ENCODE results near the gene ISG20. TPM values are rescaled to one million over a fixed set of nuclear protein-coding genes. Genes with fewer than 3 reads are reported as not detected.
A peak's percentile ranks its signal among the peaks of the same experiment; 100 is the strongest.

ISG20 gene
- total and polyA plus RNA-seq, 2 donors from 2014 or later, result 7.3 to 25.5 TPM

DNA sequence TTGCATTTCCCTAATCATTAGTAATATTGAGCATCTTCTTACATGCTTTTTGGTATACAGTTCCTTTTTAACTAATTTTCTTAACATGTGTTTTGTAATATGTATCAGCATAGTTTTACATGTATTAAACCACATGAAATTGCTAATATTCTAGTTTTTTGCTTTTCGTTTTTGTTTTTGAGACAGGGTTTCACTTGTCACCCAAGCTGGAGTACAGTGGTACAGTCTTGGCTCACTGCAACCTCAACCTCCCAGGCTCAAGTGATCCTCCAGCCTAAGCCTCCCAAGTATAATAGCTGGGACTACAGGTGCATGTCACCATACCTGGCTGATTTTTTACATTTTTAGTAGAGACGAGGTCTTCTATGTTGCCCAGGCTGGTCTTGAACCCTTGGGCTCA, 4.4 kb upstream of the ISG20 start:
- TF ChIP-seq, protein P1, sequence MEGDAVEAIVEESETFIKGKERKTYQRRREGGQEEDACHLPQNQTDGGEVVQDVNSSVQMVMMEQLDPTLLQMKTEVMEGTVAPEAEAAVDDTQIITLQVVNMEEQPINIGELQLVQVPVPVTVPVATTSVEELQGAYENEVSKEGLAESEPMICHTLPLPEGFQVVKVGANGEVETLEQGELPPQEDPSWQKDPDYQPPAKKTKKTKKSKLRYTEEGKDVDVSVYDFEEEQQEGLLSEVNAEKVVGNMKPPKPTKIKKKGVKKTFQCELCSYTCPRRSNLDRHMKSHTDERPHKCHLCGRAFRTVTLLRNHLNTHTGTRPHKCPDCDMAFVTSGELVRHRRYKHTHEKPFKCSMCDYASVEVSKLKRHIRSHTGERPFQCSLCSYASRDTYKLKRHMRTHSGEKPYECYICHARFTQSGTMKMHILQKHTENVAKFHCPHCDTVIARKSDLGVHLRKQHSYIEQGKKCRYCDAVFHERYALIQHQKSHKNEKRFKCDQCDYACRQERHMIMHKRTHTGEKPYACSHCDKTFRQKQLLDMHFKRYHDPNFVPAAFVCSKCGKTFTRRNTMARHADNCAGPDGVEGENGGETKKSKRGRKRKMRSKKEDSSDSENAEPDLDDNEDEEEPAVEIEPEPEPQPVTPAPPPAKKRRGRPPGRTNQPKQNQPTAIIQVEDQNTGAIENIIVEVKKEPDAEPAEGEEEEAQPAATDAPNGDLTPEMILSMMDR (IDR thresholded peaks at IDR 0.05; ENCODE audit: borderline replicate concordance, extremely low read depth, insufficient read depth), result no peak
- H3K4me1 ChIP-seq (ENCODE audit: control insufficient read depth in 2 of 3, insufficient read depth in 2 of 3, low read depth in 1 of 3, low read length in 3 of 3), result peaks cover 0 to 11% (median 6%) of the 10 kb centered on the region in 3 donors
- H3K9me3 ChIP-seq (ENCODE audit: control insufficient read depth in 2 of 3, insufficient read depth in 1 of 3, low read length in 3 of 3), result no peaks in the 10 kb centered on the region
- H3K4me3 ChIP-seq (ENCODE audit: low read length in 3 of 3), result no peak overlapping the region
- H3K9ac ChIP-seq (ENCODE audit: low read length in 3 of 3), result no peak overlapping the region
- peaks cover 0 to 11% (median 6%) of the 10 kb centered on the region in 3 donors for H3K36me3 ChIP-seq (ENCODE audit: control insufficient read depth in 2 of 3, insufficient read depth in 3 of 3, low read length in 3 of 3)
- DNase-seq, result no peak
- no peaks in the 10 kb centered on the region for H3K27me3 ChIP-seq (ENCODE audit: control insufficient read depth, insufficient read depth, low read length)
- intact Hi-C loops (cut with DNase I), result no loop called here
- no peak for FAIRE-seq
- H3K27ac ChIP-seq (ENCODE audit: low read depth in 2 of 2, low read length in 2 of 2), result no peak overlapping the region

DNA sequence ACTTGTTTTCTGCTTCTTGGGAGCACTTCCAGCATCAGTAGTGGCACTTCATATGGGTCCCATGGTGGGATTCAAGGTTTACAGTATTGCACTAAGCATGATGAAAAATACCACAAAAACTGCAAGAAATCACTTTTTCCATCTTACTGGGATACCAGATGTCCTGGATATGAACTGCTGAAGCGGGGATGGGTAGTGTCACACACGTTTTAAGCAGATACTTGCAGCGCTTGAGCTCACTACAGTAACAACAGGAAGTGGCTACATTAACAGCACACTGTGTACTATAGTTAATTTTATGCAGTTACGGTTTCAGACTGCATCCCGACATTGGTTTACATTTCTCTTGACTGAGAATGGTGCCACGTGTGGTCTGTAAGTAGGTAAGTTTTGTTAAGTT, 3.5 kb upstream of the ISG20 start:
- H3K4me1 ChIP-seq (ENCODE audit: control insufficient read depth in 2 of 3, insufficient read depth in 2 of 3, low read depth in 1 of 3, low read length in 3 of 3), result peaks cover 0 to 14% (median 13%) of the 10 kb centered on the region in 3 donors
- no peak overlapping the region for H3K9ac ChIP-seq (ENCODE audit: low read length in 3 of 3)
- H3K9me3 ChIP-seq (ENCODE audit: control insufficient read depth in 2 of 3, insufficient read depth in 1 of 3, low read length in 3 of 3), result no peaks in the 10 kb centered on the region
- FAIRE-seq (no peak), DNase-seq (no peak)
- TF ChIP-seq, protein P1 (IDR thresholded peaks at IDR 0.05; ENCODE audit: borderline replicate concordance, extremely low read depth, insufficient read depth), result no peak
- no peaks in the 10 kb centered on the region for H3K27me3 ChIP-seq (ENCODE audit: control insufficient read depth, insufficient read depth, low read length)
- H3K4me3 ChIP-seq (ENCODE audit: low read length in 3 of 3), result no peak overlapping the region
- intact Hi-C loops (cut with DNase I), result no loop called here
- no peak overlapping the region for H3K27ac ChIP-seq (ENCODE audit: low read depth in 2 of 2, low read length in 2 of 2)
- peaks cover 0 to 7% (median under 1%) of the 10 kb centered on the region in 3 donors for H3K36me3 ChIP-seq (ENCODE audit: control insufficient read depth in 2 of 3, insufficient read depth in 3 of 3, low read length in 3 of 3)

DNA sequence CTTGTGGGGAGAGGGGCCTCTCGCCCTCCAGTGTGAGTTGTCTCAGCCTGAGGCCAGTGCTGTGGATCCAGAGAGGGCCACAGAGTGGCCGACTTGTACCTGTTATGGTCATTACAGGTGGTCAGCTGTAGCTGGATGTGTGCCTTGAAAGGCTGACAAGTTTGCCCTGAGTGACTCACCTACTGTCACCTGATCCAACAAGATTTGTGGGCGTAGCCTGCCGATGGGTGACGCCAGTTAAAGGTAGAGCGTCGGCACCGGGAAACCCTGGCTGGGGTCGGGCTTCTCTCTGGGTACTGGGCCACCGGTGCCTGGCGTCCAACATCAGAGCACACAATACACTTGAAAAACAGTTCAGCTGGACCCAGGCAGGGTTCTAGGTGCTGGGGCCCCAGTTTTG, 2.8 kb upstream of the ISG20 start:
- H3K36me3 ChIP-seq (ENCODE audit: control insufficient read depth in 2 of 3, insufficient read depth in 3 of 3, low read length in 3 of 3), result peaks cover 0 to 7% (median 0%) of the 10 kb centered on the region in 3 donors
- H3K4me1 ChIP-seq (ENCODE audit: control insufficient read depth in 2 of 3, insufficient read depth in 2 of 3, low read depth in 1 of 3, low read length in 3 of 3), result peaks cover 0 to 14% (median 13%) of the 10 kb centered on the region in 3 donors
- DNase-seq, result peak in 1 of 5 donors; percentile 83
- H3K4me3 ChIP-seq (ENCODE audit: low read length in 3 of 3), result no peak overlapping the region
- no peaks in the 10 kb centered on the region for H3K27me3 ChIP-seq (ENCODE audit: control insufficient read depth, insufficient read depth, low read length)
- intact Hi-C loops (cut with DNase I), result no loop called here
- FAIRE-seq, result no peak
- TF ChIP-seq, protein P1 (IDR thresholded peaks at IDR 0.05; ENCODE audit: borderline replicate concordance, extremely low read depth, insufficient read depth), result no peak
- H3K27ac ChIP-seq (ENCODE audit: low read depth in 2 of 2, low read length in 2 of 2), result peak overlapping the region in 1 of 2 donors; percentile 59
- no peaks in the 10 kb centered on the region for H3K9me3 ChIP-seq (ENCODE audit: control insufficient read depth in 2 of 3, insufficient read depth in 1 of 3, low read length in 3 of 3)
- no peak overlapping the region for H3K9ac ChIP-seq (ENCODE audit: low read length in 3 of 3)

DNA sequence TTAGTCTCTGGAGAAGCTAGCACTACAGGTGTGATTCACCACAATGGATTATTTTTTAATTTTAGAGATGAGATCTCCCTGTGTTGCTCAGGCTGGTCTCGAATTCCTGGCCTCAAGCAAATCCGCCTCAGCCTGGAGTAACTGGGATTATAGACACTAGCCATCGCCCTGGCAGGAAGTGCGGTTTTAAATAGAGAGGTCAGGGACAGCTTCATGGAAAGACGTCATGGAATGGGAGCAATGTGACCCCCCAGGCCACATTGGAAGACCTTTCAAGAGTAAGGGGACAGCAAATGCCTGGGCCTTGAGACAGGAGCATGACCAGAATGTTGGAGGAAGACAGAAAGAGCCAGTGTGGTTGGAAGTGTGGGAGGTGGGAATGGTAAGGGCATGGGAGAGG, 2.2 kb upstream of the ISG20 start:
- Histone ChIP-seq H3K27me3 (ENCODE audit: control insufficient read depth, insufficient read depth, low read length) (no peaks in the 10 kb centered on the region), H3K4me3 (ENCODE audit: low read length in 3 of 3) (no peak overlapping the region), H3K4me1 (ENCODE audit: control insufficient read depth in 2 of 3, insufficient read depth in 2 of 3, low read depth in 1 of 3, low read length in 3 of 3) (peaks cover 0 to 14% (median 13%) of the 10 kb centered on the region in 3 donors), H3K36me3 (ENCODE audit: control insufficient read depth in 2 of 3, insufficient read depth in 3 of 3, low read length in 3 of 3) (peaks cover 0 to 4% (median 0%) of the 10 kb centered on the region in 3 donors), H3K27ac (ENCODE audit: low read depth in 2 of 2, low read length in 2 of 2) (peak overlapping the region in 1 of 2 donors; percentile 59), H3K9me3 (ENCODE audit: control insufficient read depth in 2 of 3, insufficient read depth in 1 of 3, low read length in 3 of 3) (no peaks in the 10 kb centered on the region), H3K9ac (ENCODE audit: low read length in 3 of 3) (no peak overlapping the region)
- TF ChIP-seq, protein P1 (IDR thresholded peaks at IDR 0.05; ENCODE audit: borderline replicate concordance, extremely low read depth, insufficient read depth), result no peak
- FAIRE-seq, result no peak
- intact Hi-C loops (cut with DNase I), result no loop called here
- no peak for DNase-seq

Measured in kidney (tissue), 14 donors.